Endothelial cell of umbilical vein (primary cell): ENCODE measurements around the gene GHRH. TPM values are rescaled to one million over a fixed set of nuclear protein-coding genes. Genes with fewer than 3 reads are reported as not detected.

Experiments used
- BruUV-seq: library from RNA; stranded (reverse); fragments of 400-500 nt; replicated peaks from 2 replicates; lab custom pipeline; 2021; lab: Mats Ljungman, UMichigan
- CTCF ChIA-PET: fragments of 300-600, 350-600 bp; sonication (Branson Sonifier 250); formaldehyde crosslinking; loops from one replicate; lab custom pipeline; 2021; ENCODE audit warnings: antibody characterized with exemption, inconsistent platforms; lab: Charles Lee
- POLR2A ChIA-PET: fragments of 300-600, 350-600 bp; sonication (Branson Sonifier 250); formaldehyde crosslinking; loops from one replicate; lab custom pipeline; 2021; ENCODE audit warnings: antibody characterized with exemption, inconsistent platforms; lab: Charles Lee
- DNase-seq: peaks from one replicate; pipeline ENCODE4 v3.0.0-alpha.2; 2011; ENCODE audit warnings: low read depth, low spot score
- FAIRE-seq: peaks from 2 replicates; lab custom pipeline; 2011; peaks lifted over from hg19 to GRCh38; lab: Jason Lieb, UNC
- H2AFZ ChIP-seq: 2 replicates; pipeline ENCODE4 v1.6.0; 2012; ENCODE audit warnings: low read depth, low read length, control low read depth, inconsistent platforms
- H3K27ac ChIP-seq: 2 replicates; pipeline ENCODE4 v1.5.1; 2011; ENCODE audit warnings: low read depth, mild to moderate bottlenecking, control low read depth, low read length, moderate library complexity; ENCODE audit not compliant: insufficient read depth
- H3K27me3 ChIP-seq, 2 experiments: 2 replicates each; pipeline versions ENCODE4 v1.6.0 to v1.6.1; 2011; ENCODE audit warnings: low read length in 2 of 2, mixed read lengths in 1 of 2; ENCODE audit not compliant: control insufficient read depth in 2 of 2, insufficient read depth in 2 of 2
- H3K36me3 ChIP-seq, 2 experiments: 2 replicates in 1 of 2; 3 replicates in 1 of 2; pipeline ENCODE4 v1.5.1; 2011; ENCODE audit warnings: low read length in 2 of 2, mild to moderate bottlenecking in 1 of 2, moderate library complexity in 1 of 2; ENCODE audit not compliant: control insufficient read depth in 2 of 2, insufficient read depth in 2 of 2; ENCODE audit errors: extremely low read depth in 1 of 2
- H3K4me1 ChIP-seq: 3 replicates; pipeline ENCODE4 v1.5.1; 2011; ENCODE audit warnings: mild to moderate bottlenecking, low read length; ENCODE audit not compliant: control insufficient read depth, insufficient read depth; ENCODE audit errors: extremely low read depth
- H3K4me2 ChIP-seq: 2 replicates; pipeline ENCODE4 v1.6.1; 2011; ENCODE audit warnings: low read length, control low read depth, mixed read lengths; ENCODE audit not compliant: insufficient read depth
- H3K4me3 ChIP-seq, 3 experiments: fragments of 200-600 bp in 1 of 3; sonication (generic), shearing (Covaris generic) in 1 of 3; replicated peaks in 1 of 3; 2 replicates each; pipeline ENCODE4 v1.5.1; 2011 to 2016; ENCODE audit warnings: control low read depth in 3 of 3, low read length in 3 of 3, mild to moderate bottlenecking in 2 of 3, inconsistent platforms in 1 of 3, low read depth in 1 of 3, moderate library complexity in 1 of 3; ENCODE audit not compliant: insufficient read depth in 1 of 3
- H3K79me2 ChIP-seq: 2 replicates; pipeline ENCODE4 v1.6.0; 2012; ENCODE audit warnings: low read length, inconsistent platforms; ENCODE audit not compliant: control insufficient read depth, insufficient read depth
- H3K9ac ChIP-seq: replicated peaks from 2 replicates; pipeline ENCODE3; 2011; ENCODE audit warnings: low read length, control low read depth; ENCODE audit not compliant: insufficient read depth; ENCODE audit errors: extremely low read depth
- H3K9me1 ChIP-seq: replicated peaks from 3 replicates; pipeline ENCODE4 v1.6.0; 2011; ENCODE audit warnings: mild to moderate bottlenecking, low read length; ENCODE audit not compliant: control insufficient read depth, insufficient read depth; ENCODE audit errors: extremely low read depth
- H3K9me3 ChIP-seq: replicated peaks from 2 replicates; pipeline ENCODE4 v1.5.1; 2012; ENCODE audit warnings: low read length, inconsistent platforms; ENCODE audit not compliant: control insufficient read depth, insufficient read depth
- H4K20me1 ChIP-seq: replicated peaks from 2 replicates; pipeline ENCODE3; 2011; ENCODE audit warnings: mild to moderate bottlenecking, low read length; ENCODE audit not compliant: control insufficient read depth, insufficient read depth; ENCODE audit errors: extremely low read depth
- EZH2 ChIP-seq: IDR thresholded peaks from 2 replicates; pipeline ENCODE4 v1.6.1; 2012; ENCODE audit warnings: borderline replicate concordance, low read depth, mild to moderate bottlenecking, moderate library complexity, low read length, inconsistent platforms; ENCODE audit not compliant: severe bottlenecking
- FOS ChIP-seq: IDR thresholded peaks from 2 replicates; pipeline ENCODE4 v1.6.1; 2011; ENCODE audit warnings: mild to moderate bottlenecking, low read length, moderate library complexity, borderline replicate concordance; ENCODE audit not compliant: insufficient read depth
- GATA2 ChIP-seq: IDR thresholded peaks from 2 replicates; pipeline ENCODE4 v1.7.0; 2011; ENCODE audit warnings: low read depth, mild to moderate bottlenecking, moderate library complexity, mixed read lengths, low read length; ENCODE audit not compliant: insufficient read length, insufficient read depth
- JUN ChIP-seq: IDR thresholded peaks from 2 replicates; pipeline ENCODE4 v1.6.1; 2011; ENCODE audit warnings: borderline replicate concordance, low read depth; ENCODE audit not compliant: insufficient read length, insufficient read depth
- MYC ChIP-seq: IDR thresholded peaks from one replicate; pipeline ENCODE4 v1.6.1; 2011; ENCODE audit warnings: mild to moderate bottlenecking, low read depth, low read length
- POLR2A ChIP-seq: IDR thresholded peaks from 2 replicates; pipeline ENCODE4 v1.6.1; 2012; ENCODE audit warnings: low read depth, mild to moderate bottlenecking, control low read depth, low read length
- POLR2AphosphoS5 ChIP-seq: IDR thresholded peaks from 2 replicates; pipeline ENCODE4 v1.6.1; 2012; ENCODE audit warnings: low read depth, mild to moderate bottlenecking, control low read depth, low read length, moderate library complexity; ENCODE audit not compliant: insufficient read depth
- dilution Hi-C: fragments of 300-500 bp; cut with MboI; formaldehyde crosslinking; loops from one replicate; pipeline ENCODE4 v1.15.0; 2019; ENCODE audit warnings: low sequenced_read_pairs; ENCODE audit not compliant: extremely low pct_ligation_motif_present
- intact Hi-C: fragments of 100-400 bp; cut with micrococcal nuclease; formaldehyde crosslinking; loops from one replicate; pipeline ENCODE4 v1.10.0; 2022
- polyA plus RNA-seq, 4 experiments: library from polyadenylated mRNA; depleted of rRNA in 3 of 4; stranded (reverse) in 3 of 4; unstranded in 1 of 4; fragments of >200 nt; gene quantifications; 2 replicates each; pipeline versions ENCODE4 v1.2.1 to v1.2.3, GENCODE V29; 2011 to 2012; ENCODE audit warnings: missing spikeins in 1 of 4
- total RNA-seq: library from RNA; stranded (reverse); gene quantifications from 2 replicates; pipeline ENCODE4 v1.2.3, GENCODE V29; 2021
- TF ChIP-seq, protein P1 (sequence below), 2 donors: IDR thresholded peaks; 1 replicate in 1 of 2; 2 replicates in 1 of 2; pipeline ENCODE4 v1.5.1; 2011; ENCODE audit warnings: low read length in 2 of 2, mild to moderate bottlenecking in 2 of 2, moderate library complexity in 2 of 2, control low read depth in 1 of 2, inconsistent platforms in 1 of 2, low read depth in 1 of 2; ENCODE audit not compliant: insufficient read depth in 1 of 2; ENCODE audit errors: extremely low read depth in 1 of 2
- TF ChIP-seq, protein P2 (sequence below): IDR thresholded peaks from 2 replicates; pipeline ENCODE4 v1.6.1; 2011; ENCODE audit not compliant: insufficient read depth, insufficient read length

The GHRH gene
- total and polyA plus RNA-seq, 2 donors (not counting 3 experiments of a cell fraction or from before 2014, with no cell fraction given), result not detected

DNA sequence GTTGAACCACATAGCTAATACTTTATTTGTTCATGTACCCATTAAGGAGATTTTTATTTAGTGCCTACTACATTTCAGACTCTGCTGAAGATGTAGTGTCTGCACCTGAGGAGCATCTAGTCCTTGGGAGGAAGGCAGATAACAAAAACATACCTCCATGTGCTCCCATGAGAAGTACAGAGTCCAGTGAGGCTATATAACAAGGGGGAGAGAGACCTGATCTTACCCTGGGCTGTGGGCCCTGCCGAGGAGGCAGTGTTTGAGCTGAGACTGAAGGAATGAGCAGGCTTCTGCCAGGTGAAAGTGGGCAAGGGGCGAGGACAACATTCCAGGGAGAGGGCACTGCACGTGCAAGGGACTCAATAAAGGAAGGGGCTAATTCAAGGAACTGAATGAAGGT is 39.9 kb upstream of the GHRH start:
- Histone ChIP-seq H3K4me2 (no peak overlapping the region), H3K79me2 (peaks cover 29% of the 10 kb centered on the region), H3K27ac (no peak overlapping the region), H3K9ac (no peak overlapping the region), H2AFZ (no peak overlapping the region), H4K20me1 (peaks cover 2% of the 10 kb centered on the region), H3K36me3 (peaks cover 3 to 12% of the 10 kb centered on the region in 2 experiments), H3K4me1 (peaks cover 14% of the 10 kb centered on the region), H3K27me3 (no peaks in the 10 kb centered on the region), H3K4me3 (no peak overlapping the region), H3K9me3 (no peaks in the 10 kb centered on the region), H3K9me1 (no peaks in the 10 kb centered on the region)
- ChIA-PET POLR2A (no interaction called here), CTCF (no interaction called here)
- no TSS peak for BruUV-seq
- no peak for FAIRE-seq
- intact Hi-C loops, result no loop called here
- dilution Hi-C loops, result no loop called here
- no peak for DNase-seq
- TF ChIP-seq, protein P1, sequence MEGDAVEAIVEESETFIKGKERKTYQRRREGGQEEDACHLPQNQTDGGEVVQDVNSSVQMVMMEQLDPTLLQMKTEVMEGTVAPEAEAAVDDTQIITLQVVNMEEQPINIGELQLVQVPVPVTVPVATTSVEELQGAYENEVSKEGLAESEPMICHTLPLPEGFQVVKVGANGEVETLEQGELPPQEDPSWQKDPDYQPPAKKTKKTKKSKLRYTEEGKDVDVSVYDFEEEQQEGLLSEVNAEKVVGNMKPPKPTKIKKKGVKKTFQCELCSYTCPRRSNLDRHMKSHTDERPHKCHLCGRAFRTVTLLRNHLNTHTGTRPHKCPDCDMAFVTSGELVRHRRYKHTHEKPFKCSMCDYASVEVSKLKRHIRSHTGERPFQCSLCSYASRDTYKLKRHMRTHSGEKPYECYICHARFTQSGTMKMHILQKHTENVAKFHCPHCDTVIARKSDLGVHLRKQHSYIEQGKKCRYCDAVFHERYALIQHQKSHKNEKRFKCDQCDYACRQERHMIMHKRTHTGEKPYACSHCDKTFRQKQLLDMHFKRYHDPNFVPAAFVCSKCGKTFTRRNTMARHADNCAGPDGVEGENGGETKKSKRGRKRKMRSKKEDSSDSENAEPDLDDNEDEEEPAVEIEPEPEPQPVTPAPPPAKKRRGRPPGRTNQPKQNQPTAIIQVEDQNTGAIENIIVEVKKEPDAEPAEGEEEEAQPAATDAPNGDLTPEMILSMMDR (IDR thresholded peaks at IDR 0.05; ENCODE audit: extremely low read depth in 1 of 2, insufficient read depth in 1 of 2, low read depth in 1 of 2, low read length in 2 of 2), result no peak
- TF ChIP-seq POLR2A (no peak), JUN (no peak), MYC (no peak), EZH2 (no peak), GATA2 (no peak), POLR2AphosphoS5 (no peak), FOS (no peak)
- TF ChIP-seq, protein P2, sequence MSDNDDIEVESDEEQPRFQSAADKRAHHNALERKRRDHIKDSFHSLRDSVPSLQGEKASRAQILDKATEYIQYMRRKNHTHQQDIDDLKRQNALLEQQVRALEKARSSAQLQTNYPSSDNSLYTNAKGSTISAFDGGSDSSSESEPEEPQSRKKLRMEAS, result no peak
